ENCODE data around the gene CUBN. TPM values are rescaled to one million over a fixed set of nuclear protein-coding genes. Genes with fewer than 3 reads are reported as not detected.
"Not testable (repeated sequence)": the region's sequence is repeated elsewhere in the genome, so short reads cannot be mapped to it uniquely, and the experiment has no call there.

The CUBN gene
- total RNA-seq, 1 donor from 2014 or later, result 2.7 TPM

DNA sequence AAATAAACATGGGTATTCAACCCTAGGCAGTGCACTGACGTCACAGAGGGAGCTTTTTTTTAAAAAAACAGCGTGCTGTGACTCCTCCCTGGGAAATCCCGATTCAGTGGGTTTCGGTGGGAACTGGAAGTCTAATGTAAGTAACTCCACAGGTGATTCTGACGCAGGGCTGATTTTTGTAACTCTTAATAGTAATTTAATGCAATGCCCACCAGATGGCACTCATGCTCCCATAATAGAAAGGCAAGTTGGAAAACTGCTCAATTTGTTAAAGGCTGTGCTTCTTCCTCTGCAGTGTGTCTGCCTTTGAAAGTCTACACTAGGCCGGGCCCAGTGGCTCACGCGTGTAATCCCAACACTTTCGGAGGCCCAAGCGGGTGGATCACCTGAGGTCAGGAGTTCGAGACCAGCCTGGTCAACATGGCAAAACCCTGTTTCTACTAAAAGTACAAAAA lies 301.5 kb downstream of the CUBN start:
- H3K9ac ChIP-seq (ENCODE audit: low read length), result peak overlapping the region; percentile 63
- FAIRE-seq, result peak; percentile 66
- peak overlapping the region; percentile 66 for H3K27ac ChIP-seq (ENCODE audit: low read depth, low read length)

DNA sequence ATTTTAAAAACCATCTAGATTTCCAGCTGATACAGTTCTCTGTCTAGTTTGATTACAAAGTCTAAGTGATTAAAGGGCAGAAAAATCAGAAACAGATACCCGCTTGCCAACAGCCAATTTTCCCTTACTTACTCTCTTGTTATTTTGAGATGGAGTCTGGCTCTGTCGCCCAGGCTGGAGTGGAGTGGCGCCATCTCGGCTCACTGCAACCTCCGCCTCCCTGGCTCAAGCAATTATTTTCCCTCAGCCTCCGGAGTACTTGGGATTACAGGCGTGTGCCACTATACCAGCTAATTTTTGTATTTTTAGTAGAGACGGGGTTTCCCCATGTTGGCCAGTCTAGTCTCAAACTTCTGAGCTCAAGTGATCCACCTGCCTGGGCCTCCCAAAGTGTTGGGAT lies 302.1 kb downstream of the CUBN start:
- H3K27ac ChIP-seq (ENCODE audit: low read depth, low read length); H3K27me3 Mint-ChIP-seq (ENCODE audit: low read depth, unreplicated experiment); H3K36me3 Mint-ChIP-seq (ENCODE audit: low read depth, unreplicated experiment); H4K20me1 ChIP-seq (ENCODE audit: insufficient read depth, low read length); H3K4me2 ChIP-seq (ENCODE audit: low read length); H3K9me3 Mint-ChIP-seq (ENCODE audit: unreplicated experiment); H3K9me3 ChIP-seq (ENCODE audit: insufficient read depth, low read depth, low read length); DNase-seq (ENCODE audit: low read depth); H3K27ac Mint-ChIP-seq (ENCODE audit: unreplicated experiment); H3K9ac ChIP-seq (ENCODE audit: low read length); H2AFZ ChIP-seq (ENCODE audit: low read depth, low read length); H3K79me2 ChIP-seq (ENCODE audit: insufficient read depth, low read length); H3K4me1 Mint-ChIP-seq (ENCODE audit: low read depth, unreplicated experiment); H3K27me3 ChIP-seq (ENCODE audit: insufficient read depth, low read length); H3K4me3 Mint-ChIP-seq (ENCODE audit: unreplicated experiment); H3K36me3 ChIP-seq (ENCODE audit: insufficient read depth, low read length); FAIRE-seq; H3K4me3 ChIP-seq (ENCODE audit: insufficient read depth, low read depth, low read length): not testable (repeated sequence)
- peaks cover 12% of the 10 kb centered on the region for H3K4me1 ChIP-seq (ENCODE audit: insufficient read depth, low read length)

More for the DNA sequence above, 301.5 kb downstream of the CUBN start:
- Histone ChIP-seq H2AFZ (ENCODE audit: low read depth, low read length) (no peak overlapping the region), H3K4me2 (ENCODE audit: low read length) (peak overlapping the region; percentile 83), H3K27me3 (ENCODE audit: insufficient read depth, low read length) (no peaks in the 10 kb centered on the region), H3K4me3 (ENCODE audit: insufficient read depth, low read depth, low read length) (peak overlapping the region; percentile 41), H3K9me3 (ENCODE audit: insufficient read depth, low read depth, low read length) (peaks cover 2% of the 10 kb centered on the region), H3K79me2 (ENCODE audit: insufficient read depth, low read length) (no peaks in the 10 kb centered on the region), H3K4me1 (ENCODE audit: insufficient read depth, low read length) (peaks cover 19% of the 10 kb centered on the region), H3K36me3 (ENCODE audit: insufficient read depth, low read length) (no peaks in the 10 kb centered on the region), H4K20me1 (ENCODE audit: insufficient read depth, low read length) (no peaks in the 10 kb centered on the region)
- Mint-ChIP-seq H3K27me3 (ENCODE audit: low read depth, unreplicated experiment) (peaks cover 2% of the 10 kb centered on the region), H3K36me3 (ENCODE audit: low read depth, unreplicated experiment) (no peaks in the 10 kb centered on the region), H3K9me3 (ENCODE audit: unreplicated experiment) (peaks cover 5% of the 10 kb centered on the region), H3K4me3 (ENCODE audit: unreplicated experiment) (no peak overlapping the region), H3K27ac (ENCODE audit: unreplicated experiment) (no peak overlapping the region), H3K4me1 (ENCODE audit: low read depth, unreplicated experiment) (peaks cover 2% of the 10 kb centered on the region)
- peak; percentile 65 for DNase-seq (ENCODE audit: low read depth)
- no peak for TF ChIP-seq EZH2 (IDR thresholded peaks at IDR 0.05; ENCODE audit: insufficient read depth, low read length)
- TF ChIP-seq, protein P1, sequence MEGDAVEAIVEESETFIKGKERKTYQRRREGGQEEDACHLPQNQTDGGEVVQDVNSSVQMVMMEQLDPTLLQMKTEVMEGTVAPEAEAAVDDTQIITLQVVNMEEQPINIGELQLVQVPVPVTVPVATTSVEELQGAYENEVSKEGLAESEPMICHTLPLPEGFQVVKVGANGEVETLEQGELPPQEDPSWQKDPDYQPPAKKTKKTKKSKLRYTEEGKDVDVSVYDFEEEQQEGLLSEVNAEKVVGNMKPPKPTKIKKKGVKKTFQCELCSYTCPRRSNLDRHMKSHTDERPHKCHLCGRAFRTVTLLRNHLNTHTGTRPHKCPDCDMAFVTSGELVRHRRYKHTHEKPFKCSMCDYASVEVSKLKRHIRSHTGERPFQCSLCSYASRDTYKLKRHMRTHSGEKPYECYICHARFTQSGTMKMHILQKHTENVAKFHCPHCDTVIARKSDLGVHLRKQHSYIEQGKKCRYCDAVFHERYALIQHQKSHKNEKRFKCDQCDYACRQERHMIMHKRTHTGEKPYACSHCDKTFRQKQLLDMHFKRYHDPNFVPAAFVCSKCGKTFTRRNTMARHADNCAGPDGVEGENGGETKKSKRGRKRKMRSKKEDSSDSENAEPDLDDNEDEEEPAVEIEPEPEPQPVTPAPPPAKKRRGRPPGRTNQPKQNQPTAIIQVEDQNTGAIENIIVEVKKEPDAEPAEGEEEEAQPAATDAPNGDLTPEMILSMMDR (IDR thresholded peaks at IDR 0.05; ENCODE audit: insufficient read depth, low read depth, low read length), result peak; percentile 59

DNA sequence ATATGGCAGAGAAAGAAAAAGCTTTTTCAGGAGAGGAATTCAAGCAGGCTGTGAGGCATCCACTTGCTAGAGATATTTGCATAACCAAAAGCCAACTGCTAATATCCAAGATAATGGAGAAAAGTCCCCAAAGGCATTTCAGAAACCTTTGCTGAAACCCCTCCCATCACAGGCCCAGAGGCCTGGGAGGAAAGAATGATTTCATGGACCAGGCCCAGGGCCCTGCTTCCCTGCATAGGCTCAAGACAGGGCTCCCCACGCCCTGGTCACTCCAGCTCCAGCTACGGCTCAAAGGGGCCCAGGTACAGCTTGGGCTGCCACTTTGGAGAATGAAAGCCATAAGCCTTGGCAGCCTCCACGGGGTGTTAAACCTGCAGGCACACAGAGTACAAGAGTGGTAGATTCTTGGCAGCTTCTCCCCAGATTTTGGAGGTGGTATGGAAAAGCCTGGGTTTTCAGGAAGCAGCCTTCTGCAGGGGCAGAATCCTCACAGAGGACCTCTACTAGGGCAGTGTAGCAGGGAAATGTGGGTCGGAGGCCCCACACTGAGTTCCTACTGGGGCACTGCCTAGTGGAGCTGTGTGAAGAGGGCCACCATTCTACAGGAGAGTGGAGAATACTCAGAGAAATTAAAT lies 306.8 kb downstream of the CUBN start:
- Histone ChIP-seq H2AFZ (ENCODE audit: low read depth, low read length) (no peak overlapping the region), H3K4me1 (ENCODE audit: insufficient read depth, low read length) (no peaks in the 10 kb centered on the region), H3K27me3 (ENCODE audit: insufficient read depth, low read length) (no peaks in the 10 kb centered on the region), H3K9ac (ENCODE audit: low read length) (no peak overlapping the region), H3K27ac (ENCODE audit: low read depth, low read length) (no peak overlapping the region), H3K36me3 (ENCODE audit: insufficient read depth, low read length) (no peaks in the 10 kb centered on the region), H4K20me1 (ENCODE audit: insufficient read depth, low read length) (no peaks in the 10 kb centered on the region), H3K4me3 (ENCODE audit: insufficient read depth, low read depth, low read length) (no peak overlapping the region), H3K4me2 (ENCODE audit: low read length) (no peak overlapping the region), H3K9me3 (ENCODE audit: insufficient read depth, low read depth, low read length) (peaks cover 15% of the 10 kb centered on the region), H3K79me2 (ENCODE audit: insufficient read depth, low read length) (no peaks in the 10 kb centered on the region)
- Mint-ChIP-seq H3K27me3 (ENCODE audit: low read depth, unreplicated experiment) (peaks cover 2% of the 10 kb centered on the region), H3K27ac (ENCODE audit: unreplicated experiment) (no peak overlapping the region), H3K4me3 (ENCODE audit: unreplicated experiment) (no peak overlapping the region), H3K36me3 (ENCODE audit: low read depth, unreplicated experiment) (peaks cover 5% of the 10 kb centered on the region), H3K4me1 (ENCODE audit: low read depth, unreplicated experiment) (peaks cover 3% of the 10 kb centered on the region), H3K9me3 (ENCODE audit: unreplicated experiment) (peaks cover 20% of the 10 kb centered on the region)
- FAIRE-seq (no peak), DNase-seq (ENCODE audit: low read depth) (no peak)
- TF ChIP-seq EZH2 (IDR thresholded peaks at IDR 0.05; ENCODE audit: insufficient read depth, low read length), result no peak
- TF ChIP-seq, protein P1 (IDR thresholded peaks at IDR 0.05; ENCODE audit: insufficient read depth, low read depth, low read length), result no peak

Measured in astrocyte (in vitro differentiated cells and primary cell).